HG03025 (cell line): Measurements from ENCODE around the gene HAO2.
"Not testable (repeated sequence)": the region's sequence is repeated elsewhere in the genome, so short reads cannot be mapped to it uniquely, and the experiment has no call there.

ENCODE experiments used
- ATAC-seq: cut with Tn5 transposase; IDR thresholded peaks from one replicate; pipeline ENCODE4 v1.9.1; 2021; ENCODE audit warnings: mild to moderate bottlenecking, moderate library complexity; ENCODE audit not compliant: unreplicated experiment, low FRiP score

Gene HAO2

DNA sequence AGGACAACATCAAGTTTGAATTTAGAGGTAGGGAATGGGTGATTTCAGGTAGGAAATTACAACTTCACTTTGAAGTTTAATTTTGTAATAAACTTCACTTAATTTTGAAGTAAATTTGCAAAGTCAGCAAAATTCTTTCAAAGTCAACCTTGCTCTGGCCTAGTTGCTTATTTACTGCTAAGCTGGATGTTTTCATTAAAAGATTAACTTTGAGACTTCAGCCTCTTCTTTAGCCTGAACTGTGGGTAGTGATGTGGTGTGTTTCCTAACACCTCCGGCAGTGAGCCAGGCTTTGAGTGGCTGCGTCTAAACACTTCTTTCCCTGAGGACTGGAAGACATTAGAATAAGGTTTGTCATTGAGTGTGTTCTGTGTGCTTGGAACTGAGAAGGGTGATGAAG lies at the start of gene HAO2:
HAO2 (plus strand) TSS at position 232 of the 400 bp plus-strand sequence. CDS start 12,301 bp downstream, outside the sequence.
- ATAC-seq: no peak

DNA sequence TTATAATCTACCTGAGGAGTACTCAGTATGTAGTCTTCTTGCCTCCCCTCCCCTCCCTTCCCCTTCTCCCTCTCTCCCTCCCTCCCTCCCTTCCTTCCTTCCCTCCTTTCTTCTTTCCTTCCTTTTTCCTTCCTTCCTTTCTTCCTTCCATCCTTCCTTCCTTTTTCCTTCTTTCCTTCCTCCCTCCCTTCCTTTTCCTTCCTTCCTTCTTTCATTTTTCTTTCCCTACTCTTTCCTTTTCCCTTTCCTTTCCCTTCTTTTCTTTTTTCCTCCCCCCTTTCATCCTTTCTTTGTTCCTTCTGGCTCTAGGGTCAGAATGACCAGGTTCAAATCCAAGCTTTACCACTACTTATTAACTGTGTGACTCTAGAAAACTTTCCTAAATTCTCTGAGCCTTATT lies 48.5 kb upstream of the HAO2 start:
- ATAC-seq: no peak

DNA sequence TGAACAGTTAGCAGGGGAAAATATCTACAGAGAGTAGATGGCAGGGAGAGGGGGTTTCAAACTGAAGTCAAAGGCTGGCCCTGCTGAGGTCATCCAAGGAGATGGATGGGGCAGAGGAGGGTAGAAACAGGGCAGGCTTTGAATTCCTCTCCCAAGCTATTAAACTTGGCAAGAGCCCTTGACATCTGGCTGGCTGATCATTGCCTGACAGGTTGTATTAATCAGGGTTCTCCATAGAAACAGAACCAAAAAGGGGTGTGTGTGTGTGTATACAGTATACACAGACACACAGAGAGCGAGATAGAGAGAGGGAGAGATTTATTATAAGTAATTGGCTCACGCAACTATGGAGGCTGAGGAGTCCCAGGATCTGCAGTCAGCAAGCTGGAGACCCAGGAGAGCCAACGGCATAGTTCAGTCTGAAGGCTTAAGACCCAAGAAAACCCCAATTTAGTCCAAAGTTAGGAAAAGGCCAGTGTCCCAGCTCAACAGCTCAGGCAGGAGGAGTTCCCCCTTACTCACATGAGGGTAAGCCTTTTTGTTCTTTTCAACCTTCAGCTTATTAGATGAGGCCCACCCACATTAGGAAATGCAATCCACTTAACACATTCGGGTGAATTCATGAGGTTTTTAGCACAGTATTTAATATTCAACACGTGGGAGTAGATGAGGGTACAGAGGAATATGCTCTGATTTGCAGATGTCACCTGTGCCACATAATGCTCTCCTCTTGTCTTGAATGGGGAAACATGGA lies 46.7 kb upstream of the HAO2 start:
- ATAC-seq: no peak

DNA sequence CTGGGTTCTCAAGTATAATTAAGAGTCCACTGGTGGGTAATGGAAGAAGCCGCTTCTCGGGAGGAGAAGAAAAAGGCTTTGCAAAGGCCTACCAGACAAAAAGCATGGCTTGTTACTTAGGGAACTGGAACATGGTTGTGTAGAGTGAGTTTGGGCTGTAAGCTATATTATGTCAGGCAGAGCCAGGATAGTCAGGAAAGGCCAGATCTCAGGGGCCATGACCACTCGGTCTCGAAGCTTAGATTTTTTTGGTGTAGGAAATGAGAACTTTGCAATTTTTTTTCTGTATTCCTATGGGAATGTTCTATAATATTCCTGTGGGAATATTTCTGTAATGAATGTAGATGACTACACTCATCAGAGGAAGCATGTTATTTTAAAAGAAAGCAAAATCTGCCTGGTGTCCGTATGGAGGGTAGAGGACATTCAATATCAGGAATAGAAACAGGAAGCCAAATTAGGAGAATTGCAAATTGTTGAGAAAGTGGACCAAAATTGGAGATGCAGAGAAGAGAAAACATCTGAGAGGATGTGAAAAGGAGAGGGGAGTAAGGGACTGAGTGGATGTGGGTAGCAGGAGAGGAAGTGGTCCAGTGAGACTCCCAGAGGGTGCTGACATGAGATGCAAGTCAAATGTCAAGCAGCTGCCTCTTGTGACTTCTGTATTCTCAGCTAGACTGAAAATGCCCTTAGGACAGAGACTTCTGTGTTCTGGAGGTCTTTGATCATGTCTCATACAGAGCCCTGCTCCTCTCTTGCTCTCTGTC lies 45.2 kb upstream of the HAO2 start:
- peak; percentile 91 for ATAC-seq

DNA sequence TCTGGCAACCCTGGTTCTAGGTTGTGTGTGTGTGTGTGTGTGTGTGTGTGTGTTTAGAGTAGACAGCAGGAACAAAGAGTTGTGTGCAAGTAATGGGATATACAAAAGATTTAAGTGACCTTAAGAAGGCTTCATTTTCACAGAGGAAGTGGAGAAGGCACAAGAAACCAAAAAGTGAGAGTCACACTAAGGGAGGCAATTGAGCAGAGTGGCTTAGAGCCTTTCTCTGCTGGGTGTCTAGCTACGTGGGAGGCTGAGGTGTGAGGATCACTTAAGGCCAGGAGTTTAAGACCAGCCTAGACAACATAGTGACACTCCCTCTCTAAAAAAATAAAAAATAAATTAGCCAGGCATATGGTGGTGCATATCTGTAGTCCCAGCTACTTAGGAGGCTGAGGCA lies 44.4 kb upstream of the HAO2 start:
- ATAC-seq: no peak

DNA sequence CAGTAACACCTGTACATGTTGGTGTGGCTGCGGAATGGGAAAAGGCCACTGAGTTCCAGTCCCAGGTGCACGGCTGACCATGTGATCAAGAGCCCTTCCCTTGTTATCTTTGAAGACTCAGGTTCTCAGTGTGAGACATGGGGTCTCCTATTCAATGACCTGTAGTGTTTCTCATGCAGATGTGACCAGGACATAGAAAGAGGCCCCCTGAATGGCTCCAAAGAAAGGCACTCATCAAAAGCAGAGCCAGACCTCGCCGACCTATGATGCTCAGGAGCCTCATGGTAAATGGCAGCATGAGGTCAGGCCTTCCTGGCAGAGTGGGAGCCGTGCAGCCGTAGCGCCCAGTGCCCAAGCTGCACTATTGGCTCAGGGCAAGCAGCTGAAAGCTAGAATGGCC lies 42.3 kb upstream of the HAO2 start:
- no peak for ATAC-seq

DNA sequence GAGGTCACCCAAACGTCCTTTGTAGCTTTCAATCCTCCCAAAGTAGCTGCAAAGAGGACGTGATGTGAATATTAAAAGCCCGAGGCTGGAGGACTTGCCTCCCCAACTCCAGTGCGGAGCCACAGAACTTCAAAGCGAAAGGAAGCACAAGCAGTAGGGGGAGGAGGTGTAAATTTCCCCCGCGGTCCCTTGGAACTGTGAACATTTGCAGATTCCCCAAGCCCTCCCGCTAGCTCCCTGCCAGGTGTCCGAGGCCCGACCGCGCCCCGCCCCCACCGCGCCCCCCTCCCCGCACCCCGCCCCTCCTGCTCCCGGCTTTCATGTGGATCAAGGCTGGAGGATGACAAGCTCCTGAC lies 41.5 kb upstream of the HAO2 start:
- no peak for ATAC-seq

DNA sequence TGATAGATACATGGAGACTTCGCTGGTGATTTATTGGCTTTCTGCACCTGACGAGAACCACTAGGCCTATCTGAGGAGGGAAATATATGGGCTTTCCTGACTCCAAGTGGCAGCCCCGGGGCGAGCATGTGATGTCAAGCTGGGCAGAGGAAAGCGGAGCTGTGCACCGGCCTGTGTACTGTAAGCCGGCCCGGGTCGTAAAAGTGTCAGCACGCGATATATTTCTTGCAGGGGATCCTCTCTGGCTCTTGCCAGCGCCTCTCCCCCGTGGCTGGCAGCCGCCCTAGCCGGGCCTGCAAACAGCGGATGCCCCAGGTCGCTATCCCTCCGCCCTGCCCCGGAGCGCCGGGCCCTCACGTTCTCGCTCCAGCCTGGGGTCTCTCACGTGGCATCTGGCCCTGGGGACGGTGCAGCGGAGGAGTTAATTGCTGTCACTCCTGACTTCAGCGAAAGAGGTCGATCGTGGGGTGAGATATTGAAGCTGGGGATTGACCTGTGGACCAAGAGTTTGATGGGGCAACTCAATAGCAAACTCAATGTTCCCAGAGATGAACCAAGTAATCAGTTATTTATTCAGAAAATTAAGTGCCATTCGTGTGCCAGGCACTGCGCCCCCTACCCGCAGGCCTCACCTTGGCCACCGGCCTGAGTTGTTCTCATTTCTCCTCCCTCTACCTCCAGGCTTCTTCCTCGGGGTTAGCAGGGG lies 41.0 kb upstream of the HAO2 start:
- no peak for ATAC-seq

DNA sequence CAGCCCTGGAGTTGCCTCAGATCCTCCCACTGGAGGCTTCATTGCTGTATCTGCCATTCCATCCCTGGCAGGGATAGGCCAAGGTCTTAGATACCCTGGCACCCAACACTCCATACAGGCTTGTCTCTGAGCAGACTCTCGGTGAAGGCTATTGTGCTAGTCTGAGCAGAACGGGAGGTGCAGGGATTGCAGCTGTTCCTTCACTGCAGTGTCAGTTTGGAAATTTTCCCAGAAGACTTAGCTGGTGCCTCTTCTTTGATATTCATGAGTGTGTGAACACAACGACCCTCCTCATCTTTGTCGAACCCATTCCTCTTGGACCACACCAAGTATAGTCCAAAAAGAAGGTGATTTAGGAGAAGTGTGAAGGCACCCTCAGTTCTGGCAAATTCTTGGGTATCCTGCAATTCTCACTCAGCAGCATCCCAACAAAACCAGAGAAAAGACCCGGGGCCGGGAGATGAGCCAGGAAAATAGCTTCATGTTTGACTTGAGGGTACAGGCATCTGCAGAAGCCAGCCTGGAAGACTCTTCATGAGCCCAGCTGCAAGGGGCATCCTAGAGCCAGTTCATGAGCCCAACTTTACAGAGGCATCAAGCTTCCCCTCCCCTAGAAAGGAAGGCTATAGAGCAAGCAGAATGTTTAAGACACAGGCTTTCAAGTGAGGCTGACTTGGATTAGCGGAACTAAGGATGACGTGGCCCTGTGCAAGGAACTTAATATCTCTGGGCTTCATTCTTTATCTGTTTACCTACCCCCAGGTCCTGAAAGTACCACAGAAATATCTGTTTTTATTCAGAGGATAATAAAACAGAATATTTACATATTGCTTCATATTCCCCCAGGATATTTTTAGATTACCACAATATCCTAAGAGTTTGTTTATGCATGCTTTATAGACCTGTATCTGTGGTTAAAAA lies 38.8 kb upstream of the HAO2 start:
- no peak for ATAC-seq

DNA sequence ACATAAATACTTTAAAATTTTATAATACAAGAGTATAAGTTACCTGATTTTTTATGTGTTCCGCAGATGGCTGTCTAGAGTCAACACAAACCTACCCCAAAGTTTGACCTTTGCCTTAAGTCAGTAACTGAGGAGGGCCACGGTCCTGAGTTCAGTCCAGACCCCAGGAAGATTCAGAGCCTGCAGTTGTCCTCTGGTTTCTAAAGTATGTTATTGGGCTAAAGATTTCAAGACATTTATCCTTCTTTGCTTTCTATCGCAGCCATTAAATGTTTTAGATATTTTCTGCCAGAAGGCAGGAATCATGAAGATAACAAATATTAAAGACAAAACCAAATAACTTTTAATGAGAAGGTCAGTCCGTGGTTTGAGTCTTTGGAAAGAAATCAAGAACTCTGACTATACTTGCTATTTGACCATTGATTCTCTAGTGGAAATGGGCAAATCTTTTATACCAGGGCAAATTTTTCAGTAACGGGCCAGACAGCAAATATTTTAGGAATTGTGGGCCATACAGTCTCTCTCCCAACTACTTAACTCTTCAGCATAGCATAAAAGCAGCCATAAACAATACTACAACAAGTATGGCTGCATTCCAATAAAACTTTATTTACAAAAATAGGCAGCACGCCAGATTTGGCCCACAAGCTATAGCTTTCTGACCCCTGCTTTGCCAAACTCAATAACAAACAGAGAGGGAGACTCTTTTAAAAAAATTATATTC lies 38.0 kb upstream of the HAO2 start:
- ATAC-seq: no peak

DNA sequence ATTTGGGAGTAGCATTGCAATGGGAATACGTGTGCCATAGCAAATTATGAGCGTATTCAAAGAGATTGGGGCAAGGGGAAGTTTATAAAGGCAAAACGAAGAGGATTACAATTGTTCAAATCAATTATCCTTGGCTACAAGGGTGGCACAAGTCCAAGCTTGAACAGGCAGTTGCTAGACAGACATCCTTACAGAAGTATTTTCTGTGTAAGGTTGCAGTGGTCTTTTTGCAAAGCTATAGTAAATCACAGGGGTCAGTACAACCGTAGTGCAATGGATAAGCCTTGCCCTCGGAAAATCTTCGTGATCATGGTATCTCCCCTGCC lies 37.4 kb upstream of the HAO2 start:
- ATAC-seq: no peak

DNA sequence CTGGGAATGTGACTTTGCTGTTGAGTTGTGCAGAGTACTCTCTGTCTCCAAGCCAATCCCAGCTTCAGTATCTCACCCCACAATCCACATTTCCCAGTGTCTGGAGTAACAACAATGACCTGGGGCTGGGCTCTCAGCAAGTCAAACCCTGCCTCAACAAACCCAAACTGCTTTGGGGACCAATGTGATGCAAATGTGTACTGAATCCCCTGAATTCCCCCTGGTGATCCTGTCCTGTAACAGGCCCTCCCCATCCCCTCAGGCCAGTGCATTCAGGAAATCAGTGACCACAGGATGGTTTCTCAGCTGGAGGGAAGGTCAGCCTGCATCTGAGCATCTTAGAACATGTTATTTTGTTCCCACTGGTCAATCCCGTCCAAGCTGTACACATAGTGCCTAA lies 36.7 kb upstream of the HAO2 start:
- no peak for ATAC-seq

DNA sequence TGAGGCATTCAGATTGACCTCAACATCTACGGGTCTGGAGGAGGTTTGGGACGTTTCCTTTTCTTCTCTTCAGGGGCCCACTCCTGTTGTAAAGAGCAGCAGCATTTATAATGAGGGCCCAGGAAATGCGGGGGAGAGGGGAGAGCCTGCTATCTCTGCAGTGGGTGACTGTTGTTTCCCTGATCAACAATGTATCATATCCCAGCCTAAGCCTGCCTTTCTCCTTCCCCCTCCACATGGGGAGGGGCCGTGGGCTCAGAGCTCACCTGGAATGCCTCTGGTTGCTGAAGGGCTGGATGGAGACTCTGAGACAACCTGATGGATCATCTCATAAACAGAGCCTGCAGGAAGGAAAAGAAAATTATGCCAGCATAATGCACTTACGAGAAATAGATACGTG lies 36.0 kb upstream of the HAO2 start:
- ATAC-seq: no peak

DNA sequence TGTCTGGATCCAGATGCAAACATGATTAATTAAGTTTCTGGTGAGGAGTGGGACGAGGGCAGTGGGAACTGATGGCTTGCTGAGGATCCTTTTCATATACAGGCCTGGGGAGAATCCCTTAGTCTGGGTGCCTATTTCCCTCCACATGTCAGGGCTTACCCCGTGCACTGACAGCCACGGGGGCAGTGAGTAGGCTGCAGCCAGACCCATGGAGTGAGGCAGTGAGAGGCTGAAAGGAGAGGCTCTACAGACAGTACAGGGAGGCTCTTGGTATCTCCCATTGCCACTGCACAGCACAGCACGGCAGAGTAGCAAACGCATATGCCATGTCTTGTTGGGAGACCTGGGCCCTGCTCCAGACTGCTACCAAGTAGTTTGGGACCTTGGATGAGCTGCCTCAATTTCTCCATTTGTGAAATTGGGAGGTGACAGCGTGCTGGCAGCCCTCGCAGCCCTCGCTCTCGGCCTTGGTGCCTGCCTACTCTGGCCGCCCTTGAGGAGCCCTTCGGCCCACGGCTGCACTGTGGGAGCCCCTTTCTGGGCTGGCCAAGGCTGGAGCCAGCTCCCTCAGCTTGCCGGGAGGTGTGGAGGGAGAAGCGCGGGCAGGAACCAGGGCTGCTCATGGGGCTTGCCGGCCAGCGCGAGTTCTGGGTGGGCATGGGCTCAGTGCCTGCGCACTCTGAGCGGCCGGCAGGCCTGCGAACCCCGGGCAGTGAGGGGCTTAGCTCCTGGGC lies 35.3 kb upstream of the HAO2 start:
- ATAC-seq: no peak

DNA sequence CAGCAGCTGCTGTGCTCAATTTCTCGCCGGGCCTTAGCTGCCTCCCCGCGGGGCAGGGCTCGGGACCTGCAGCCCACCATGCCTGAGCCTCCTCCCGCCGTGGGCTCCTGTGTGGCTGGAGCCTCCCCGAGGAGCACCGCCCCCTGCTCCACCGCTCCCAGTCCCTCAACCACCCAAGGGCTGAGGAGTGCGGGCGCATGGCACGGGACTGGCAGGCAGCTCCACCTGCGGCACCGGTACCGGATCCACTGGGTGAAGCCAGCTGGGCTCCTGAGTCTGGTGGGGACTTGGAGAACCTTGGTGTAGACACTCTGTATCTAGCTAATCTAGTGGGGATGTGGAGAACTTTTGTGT lies 34.7 kb upstream of the HAO2 start:
- not testable (repeated sequence) for ATAC-seq

DNA sequence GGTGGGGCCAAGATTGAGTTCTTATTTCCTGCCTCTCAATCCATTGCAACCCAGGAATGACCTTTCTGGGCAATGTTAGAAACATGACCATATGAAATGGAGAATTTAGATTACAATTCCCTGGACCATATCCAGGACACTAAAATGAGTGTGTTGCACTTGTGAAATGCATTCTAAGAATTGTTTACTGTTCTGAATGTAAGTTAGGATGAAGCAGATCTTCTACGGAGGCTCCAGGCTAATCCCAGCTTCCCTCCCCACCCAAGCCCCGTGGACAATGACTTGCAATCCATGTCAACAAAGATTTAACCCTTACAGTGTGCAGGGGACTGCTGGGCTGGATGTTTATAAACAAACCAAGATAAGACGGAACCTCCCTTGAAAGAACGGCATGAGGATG lies 31.7 kb upstream of the HAO2 start:
- no peak for ATAC-seq

DNA sequence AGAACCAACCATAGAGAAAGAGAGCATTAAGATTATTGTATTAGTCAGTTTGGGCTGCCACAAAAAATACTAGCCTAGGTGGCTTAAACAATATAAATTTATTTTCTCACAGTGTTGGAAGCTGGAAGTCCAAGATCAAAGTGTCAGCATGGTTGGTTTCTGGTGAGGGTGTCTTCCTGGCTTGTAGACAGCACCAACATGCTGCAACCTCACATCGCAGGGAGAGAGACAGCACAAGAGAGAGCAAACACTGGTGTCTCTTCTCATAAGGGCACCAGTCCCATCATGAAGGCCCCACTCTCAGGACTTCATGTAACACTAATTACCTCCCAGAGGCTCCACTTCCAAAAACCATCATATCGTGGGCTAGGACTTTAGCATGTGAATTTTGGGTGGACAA lies 30.6 kb upstream of the HAO2 start:
- no peak for ATAC-seq

DNA sequence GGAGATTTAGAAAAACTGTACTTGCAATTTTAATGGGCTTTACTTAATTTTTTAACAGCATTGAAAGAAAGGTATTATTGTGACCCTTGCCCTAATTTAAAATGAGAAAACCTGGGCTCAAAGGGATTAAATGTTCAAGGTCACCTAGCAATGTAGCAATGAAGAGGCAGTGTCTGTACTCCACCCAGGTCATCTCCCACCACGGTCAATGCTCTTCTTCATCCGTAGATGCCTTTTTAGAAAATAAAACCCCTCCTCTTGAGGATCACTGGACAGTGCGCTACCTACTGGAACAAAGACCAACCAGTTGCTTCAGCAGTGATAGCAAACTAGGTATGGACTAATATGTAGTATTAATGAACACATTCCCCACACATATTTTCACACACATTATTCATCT lies 29.8 kb upstream of the HAO2 start:
- ATAC-seq: no peak

DNA sequence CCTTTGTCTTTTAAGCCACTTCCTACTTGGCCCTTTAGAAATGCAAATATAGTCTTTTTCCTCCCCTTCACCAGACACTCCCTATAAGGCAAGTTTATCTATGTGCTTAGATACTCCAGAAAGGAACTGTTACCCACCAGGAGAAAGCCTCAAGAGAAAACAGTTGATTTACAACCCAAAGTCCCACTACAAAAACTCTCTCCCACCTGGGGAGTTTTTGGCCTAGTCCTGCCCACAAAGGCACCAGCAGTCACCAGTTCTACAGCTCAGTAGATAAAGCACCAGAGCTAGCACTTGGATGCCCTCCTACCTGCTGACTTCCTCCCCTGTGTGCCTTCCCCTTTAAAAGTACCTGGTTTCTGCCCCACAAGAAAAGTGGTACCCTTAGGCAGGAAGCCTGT lies 27.7 kb upstream of the HAO2 start:
- no peak for ATAC-seq
